Frontal cortex (tissue), 4 donors: ENCODE results near the gene RSPH9. TPM values are rescaled to one million over a fixed set of nuclear protein-coding genes. Genes with fewer than 3 reads are reported as not detected.
A peak's percentile ranks its signal among the peaks of the same experiment; 100 is the strongest.

Source experiments
- DNase-seq, 2 donors: peaks; one replicate each; pipeline ENCODE4 v3.0.0; 2012; ENCODE audit warnings: low spot score in 2 of 2
- FAIRE-seq: peaks from 2 replicates; lab custom pipeline; 2012; peaks lifted over from hg19 to GRCh38; lab: Jason Lieb, UNC
- total RNA-seq: library from RNA; depleted of rRNA; stranded (reverse); fragments of >200 nt; gene quantifications from one replicate; pipeline ENCODE4 v1.2.3, GENCODE V29; 2014
- donor health status: control.
- donor health status: control.
- donor health status: control.

The RSPH9 gene, protein sequence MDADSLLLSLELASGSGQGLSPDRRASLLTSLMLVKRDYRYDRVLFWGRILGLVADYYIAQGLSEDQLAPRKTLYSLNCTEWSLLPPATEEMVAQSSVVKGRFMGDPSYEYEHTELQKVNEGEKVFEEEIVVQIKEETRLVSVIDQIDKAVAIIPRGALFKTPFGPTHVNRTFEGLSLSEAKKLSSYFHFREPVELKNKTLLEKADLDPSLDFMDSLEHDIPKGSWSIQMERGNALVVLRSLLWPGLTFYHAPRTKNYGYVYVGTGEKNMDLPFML
- 6.1 TPM for total RNA-seq

DNA sequence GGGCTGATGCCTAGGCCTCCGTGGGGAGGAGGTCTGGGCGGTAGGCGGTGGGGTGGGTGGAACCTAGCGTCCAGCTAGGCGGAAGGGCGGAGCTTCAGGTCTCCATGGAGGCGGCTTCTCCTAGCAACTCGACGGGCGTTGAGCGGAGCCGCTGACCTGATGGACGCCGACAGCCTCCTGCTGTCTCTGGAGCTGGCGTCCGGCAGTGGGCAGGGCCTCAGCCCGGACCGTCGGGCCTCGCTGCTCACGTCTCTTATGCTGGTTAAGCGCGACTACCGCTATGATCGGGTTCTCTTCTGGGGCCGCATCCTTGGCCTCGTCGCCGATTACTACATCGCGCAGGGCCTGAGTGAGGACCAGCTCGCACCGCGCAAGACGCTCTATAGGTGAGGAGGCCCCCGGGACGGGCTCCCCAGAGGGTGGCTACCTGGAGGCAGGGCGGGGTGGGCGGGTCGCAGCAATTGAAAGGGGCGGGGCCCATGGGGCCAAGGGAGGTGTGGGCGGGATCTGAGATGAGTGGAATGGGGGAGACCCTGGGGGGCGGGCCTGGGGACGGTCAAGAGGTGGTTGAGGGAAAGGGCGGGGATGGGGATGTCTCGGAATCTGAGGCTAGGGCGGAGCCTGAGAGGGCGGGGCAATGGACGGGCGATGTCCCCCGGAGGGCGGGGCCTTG lies at the start of gene RSPH9:
RSPH9 (plus strand) TSS at position 97 of the 673 bp plus-strand sequence; CDS start at position 160, 63 bp downstream.
- peak in 1 of 2 donors; percentile 49 for DNase-seq
- FAIRE-seq: no peak

GRCh38 chr6:43600595-43600994 lies 44.2 kb upstream of the RSPH9 start:
- no peak for FAIRE-seq
- DNase-seq: no peak

DNA sequence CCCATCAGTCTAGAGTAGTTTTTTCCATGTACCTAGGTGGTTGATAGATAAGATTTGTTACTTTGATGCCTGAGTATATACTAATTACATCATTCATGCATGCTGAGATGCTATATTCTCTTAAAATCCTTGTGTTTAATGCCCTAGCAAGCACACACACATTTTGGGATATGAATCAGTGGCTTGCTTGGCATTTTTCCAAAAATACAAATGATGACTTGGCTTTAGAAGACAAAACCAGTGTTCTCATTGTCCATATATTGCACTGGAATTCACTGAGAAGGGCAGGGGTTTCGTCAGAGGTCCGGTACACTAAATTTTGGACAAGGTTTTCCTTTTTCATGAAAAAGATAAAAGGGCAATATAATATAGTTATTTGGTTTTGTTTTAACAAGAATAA lies 40.7 kb upstream of the RSPH9 start:
- DNase-seq: no peak
- FAIRE-seq: no peak

DNA sequence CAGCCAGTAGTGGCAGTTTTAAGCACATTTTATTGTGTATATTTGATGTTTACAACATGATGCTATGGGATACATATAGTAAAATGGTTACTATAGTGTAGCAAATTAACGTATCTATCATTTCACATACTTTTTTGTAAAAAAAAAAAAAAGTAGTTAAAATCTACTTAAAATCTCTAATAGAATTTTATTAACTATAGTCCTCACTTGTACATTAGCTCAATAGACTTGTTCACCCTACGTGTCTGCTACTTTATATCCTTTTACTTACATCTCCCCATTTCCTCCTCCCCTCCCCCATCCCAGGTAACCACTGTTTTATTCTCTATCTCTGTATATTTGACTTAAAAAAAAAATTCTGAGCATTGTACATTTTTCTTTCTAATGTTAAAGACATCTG lies 38.8 kb upstream of the RSPH9 start:
- DNase-seq (no peak), FAIRE-seq (no peak)

DNA sequence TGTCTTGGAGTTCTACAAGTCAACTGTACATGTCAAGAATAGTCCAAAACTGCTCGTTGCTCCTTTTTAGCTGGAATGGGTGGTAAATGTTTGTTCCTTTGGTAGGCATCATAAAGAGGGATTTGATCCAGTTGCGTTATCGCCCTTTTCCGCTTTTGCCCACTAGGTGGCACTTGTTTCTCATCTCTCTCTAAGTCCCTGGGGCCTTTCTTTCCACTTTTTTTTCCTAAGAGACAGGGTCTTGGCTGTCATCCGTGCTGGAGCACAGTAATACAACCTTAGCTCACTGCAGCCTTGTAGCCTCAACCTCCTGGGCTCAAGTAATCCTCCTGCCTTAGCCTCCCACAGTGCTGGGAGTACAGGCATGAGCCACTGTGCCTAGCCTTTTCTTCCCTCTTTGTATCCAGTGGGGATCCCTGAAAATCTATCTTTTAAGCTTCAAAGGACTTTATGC lies 36.5 kb upstream of the RSPH9 start:
- FAIRE-seq (no peak), DNase-seq (peak in 1 of 2 donors; percentile 58)

- no peak for FAIRE-seq
- DNase-seq: no peak
These were observed 36.0 kb upstream of the RSPH9 start for GRCh38 chr6:43608807-43609206.

- FAIRE-seq (no peak), DNase-seq (no peak)
These were observed 35.4 kb upstream of the RSPH9 start for GRCh38 chr6:43609402-43609801.

DNA sequence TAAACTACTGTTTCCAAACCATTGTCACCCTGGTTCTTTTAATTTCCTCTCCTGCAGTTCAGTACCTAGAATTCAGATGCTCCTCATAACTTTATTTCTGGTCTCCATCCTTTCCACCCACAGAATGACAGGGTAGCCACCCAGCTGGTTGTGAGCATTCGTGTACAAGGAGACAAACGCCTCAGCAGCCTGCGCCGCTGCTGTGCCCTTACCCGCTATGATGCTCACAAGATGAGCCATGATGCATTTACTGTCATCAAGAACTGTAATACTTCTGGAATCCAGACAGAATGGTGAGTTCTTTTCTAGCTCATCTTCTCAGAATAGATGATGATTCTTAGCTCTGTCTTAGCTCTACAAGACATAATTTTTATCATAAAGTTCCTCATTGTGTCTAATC lies 34.4 kb upstream of the RSPH9 start:
- FAIRE-seq (no peak), DNase-seq (no peak)

DNA sequence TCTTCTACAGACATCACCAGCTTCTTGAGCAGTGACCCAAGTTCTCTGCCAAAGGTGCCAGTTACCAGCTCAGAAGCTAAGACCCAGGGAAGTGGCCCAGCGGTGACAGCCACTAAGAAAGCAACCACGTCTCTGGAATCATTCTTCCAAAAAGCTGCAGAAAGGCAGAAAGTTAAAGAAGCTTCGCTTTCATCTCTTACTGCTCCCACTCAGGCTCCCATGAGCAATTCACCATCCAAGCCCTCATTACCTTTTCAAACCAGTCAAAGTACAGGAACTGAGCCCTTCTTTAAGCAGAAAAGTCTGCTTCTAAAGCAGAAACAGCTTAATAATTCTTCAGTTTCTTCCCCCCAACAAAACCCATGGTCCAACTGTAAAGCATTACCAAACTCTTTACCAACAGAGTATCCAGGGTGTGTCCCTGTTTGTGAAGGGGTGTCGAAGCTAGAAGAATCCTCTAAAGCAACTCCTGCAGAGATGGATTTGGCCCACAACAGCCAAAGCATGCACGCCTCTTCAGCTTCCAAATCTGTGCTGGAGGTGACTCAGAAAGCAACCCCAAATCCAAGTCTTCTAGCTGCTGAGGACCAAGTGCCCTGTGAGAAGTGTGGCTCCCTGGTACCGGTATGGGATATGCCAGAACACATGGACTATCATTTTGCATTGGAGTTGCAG lies 31.0 kb upstream of the RSPH9 start:
- no peak for FAIRE-seq
- no peak for DNase-seq

DNA sequence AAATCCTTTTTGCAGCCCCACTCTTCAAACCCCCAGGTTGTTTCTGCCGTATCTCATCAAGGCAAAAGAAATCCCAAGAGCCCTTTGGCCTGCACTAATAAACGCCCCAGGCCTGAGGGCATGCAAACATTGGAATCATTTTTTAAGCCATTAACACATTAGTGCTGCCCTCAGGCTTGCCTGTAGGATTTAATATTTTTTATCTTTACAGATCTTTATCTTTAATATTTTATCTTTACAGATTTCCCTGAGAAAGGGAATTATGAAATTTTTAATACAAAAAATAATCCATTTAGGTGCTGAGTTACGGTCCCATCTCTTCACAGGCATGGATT lies 30.5 kb upstream of the RSPH9 start:
- DNase-seq: no peak
- no peak for FAIRE-seq

- no peak for FAIRE-seq
- no peak for DNase-seq
These were observed 27.9 kb upstream of the RSPH9 start for GRCh38 chr6:43616725-43617472.

DNA sequence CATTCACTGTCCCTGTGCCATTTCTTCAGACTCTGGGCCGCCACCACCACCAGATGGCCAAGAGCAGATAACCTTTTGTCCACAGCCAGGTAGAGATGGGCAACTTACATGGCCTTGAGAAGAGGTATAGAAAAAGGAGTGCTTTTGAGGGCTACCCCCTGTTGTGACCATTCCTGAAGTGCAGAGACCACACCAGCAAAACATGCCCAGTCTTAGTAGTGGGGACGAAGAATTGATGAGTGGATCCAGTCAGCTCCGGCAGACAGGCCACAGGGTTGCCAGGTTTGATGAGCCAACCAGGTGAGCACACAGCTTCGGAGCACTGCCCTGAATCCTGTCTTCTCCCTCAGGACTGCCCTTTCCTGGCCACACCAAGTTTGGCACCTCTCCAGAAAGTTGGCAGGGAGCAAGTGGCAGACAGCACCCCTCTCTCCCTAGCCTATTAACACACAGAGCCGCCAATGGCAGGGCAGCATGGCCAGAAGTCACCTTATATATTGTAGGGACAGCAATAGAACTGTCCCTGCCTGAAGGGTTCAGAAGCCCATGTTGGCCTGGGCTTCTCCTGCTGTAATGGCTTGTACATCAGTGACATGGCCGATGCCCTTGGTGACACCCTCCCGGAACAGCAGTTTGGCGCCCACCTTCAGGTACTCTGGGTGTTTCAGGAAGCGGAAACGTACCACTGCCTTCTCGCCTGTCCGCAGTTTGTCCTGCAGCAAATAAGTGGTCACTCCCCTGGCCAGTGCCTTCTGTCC lies 23.6 kb upstream of the RSPH9 start:
- no peak for FAIRE-seq
- DNase-seq: no peak

- FAIRE-seq: no peak
- no peak for DNase-seq
These were observed 23.0 kb upstream of the RSPH9 start for GRCh38 chr6:43621836-43622180.

GRCh38 chr6:43622541-43622940 lies 22.3 kb upstream of the RSPH9 start:
- DNase-seq (no peak), FAIRE-seq (no peak)

GRCh38 chr6:43623880-43624785 lies 20.7 kb upstream of the RSPH9 start:
- FAIRE-seq: no peak
- DNase-seq: no peak

- DNase-seq: no peak
- no peak for FAIRE-seq
These were observed 20.0 kb upstream of the RSPH9 start for GRCh38 chr6:43624786-43625288.

- DNase-seq (no peak), FAIRE-seq (no peak)
These were observed 19.3 kb upstream of the RSPH9 start for GRCh38 chr6:43625393-43625992.
